ENCODE data around the gene AGAP5.
A peak's percentile ranks its signal among the peaks of the same experiment; 100 is the strongest.
"Not testable (repeated sequence)": the region's sequence is repeated elsewhere in the genome, so short reads cannot be mapped to it uniquely, and the experiment has no call there.

Gene AGAP5

GRCh38 chr10:73697675-73698159, at the start of gene AGAP5:
TSS of gene AGAP5 (minus strand) at chr10:73698109. CDS start at chr10:73697755, 354 bp downstream.
- DNase-seq: not testable (repeated sequence)

DNA sequence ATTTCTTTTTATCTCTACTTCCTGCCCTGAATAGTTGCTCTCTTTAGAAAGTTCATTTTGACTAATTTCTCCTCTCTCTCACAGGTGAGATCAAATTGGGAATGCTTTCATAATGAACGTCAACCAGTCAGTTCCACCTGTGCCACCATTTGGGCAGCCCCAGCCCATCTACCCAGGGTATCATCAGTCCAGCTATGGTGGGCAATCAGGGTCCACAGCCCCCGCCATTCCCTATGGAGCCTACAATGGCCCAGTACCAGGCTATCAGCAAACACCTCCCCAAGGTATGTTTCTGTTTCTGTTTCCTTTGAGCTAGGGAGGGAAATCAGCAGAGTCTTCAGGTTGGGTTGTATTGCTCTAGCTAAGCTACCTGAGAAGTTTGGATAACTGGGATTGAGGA, 48.8 kb upstream of the AGAP5 start:
- no peak for DNase-seq

GRCh38 chr10:73744664-73744975, 46.7 kb upstream of the AGAP5 start:
- DNase-seq: peak; percentile 73

- peak; percentile 96 for DNase-seq
Observed at GRCh38 chr10:73743905-73744663, 46.2 kb upstream of the AGAP5 start, which contains the start of gene SEC24C. TSS of gene SEC24C (plus strand) at chr10:73744372. CDS start at chr10:73746833, 2,461 bp downstream.

GRCh38 chr10:73743327-73743904, 45.5 kb upstream of the AGAP5 start:
- DNase-seq: peak; percentile 16

DNA sequence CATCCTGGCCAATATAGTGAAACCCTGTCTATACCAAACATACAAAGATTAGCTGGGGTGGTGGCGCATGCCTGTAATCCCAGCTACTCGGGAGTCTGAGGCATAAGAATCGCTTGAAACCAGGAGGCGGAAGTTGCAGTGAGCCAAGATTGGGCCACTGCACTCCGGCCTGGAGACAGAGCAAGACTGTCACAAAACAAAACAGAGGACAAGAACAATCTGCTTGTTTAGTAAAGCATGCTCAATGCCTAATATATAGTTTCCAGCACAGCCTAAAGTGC, 44.5 kb upstream of the AGAP5 start:
- DNase-seq: no peak

DNA sequence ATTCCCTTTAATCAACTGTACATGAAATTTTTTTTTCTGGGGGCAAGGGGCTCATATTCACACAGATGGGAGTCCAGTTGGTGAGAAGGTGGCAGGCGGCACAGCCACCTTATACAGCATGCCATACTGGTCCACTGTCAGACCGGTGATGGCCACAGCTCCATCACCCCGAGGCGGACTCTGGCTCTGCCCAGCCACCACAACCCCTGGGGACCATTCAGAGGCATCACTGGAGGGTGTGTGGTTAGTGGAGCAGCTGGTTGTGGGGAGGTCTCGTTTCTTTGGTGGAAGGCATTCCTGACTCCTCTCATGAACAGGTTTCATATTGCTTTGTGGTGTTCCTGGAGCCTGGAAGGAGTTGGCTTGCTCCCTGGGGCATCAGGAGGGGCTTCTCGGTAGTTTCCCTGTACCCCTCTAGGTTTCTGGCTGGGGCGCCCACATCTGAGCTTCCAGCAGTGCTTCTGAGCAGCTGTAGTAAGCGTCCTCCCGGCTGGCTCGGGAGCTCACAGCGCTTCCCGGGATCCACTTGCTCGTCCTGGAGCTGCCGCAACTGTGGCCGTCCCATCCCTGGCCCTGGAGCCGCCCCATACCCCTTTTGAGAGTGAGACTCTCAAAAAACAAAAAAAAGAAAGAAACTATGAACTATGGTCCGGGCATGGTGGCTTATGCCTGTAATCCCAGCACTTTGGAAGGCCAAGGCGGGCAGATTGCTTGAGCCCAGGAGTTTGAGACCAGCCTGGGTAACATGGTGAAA, 42.8 kb upstream of the AGAP5 start:
- DNase-seq: not testable (repeated sequence)

- DNase-seq: no peak
Observed at GRCh38 chr10:73734796-73735305, 36.9 kb upstream of the AGAP5 start.

DNA sequence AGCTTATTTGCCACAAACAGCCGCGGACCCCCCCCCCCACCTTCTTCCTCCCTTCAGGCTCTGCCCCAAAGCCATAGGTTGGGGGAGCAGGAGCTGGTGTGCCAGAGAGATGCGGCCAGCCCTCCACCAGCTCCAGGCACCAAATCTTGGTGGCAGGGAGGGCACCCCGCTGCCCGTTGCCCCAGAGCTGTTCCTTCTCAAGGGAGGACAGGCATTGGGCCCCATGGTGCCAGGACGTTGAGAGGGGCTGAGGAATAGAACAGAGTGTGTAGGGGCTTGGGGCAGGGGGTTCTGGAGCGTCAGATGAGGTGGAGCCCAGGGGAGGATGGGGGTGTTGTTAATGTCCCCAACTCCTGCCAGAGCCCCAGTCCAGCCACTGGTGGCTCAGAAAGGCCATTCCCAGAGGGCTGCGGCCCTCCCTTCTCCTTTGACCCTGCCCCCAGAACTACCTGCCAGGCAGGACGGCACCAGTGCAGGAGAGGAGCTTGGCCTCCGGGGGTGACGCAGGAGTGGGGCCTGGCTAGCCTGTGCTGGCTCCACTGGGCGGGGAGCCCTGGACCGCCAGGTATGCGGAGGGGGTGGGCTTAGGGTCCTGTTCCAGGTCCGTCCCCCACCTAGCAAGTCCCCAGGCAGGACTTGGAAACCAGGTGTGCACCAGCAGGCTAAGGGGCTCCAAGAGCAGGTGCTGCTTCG, 36.3 kb upstream of the AGAP5 start:
- no peak for DNase-seq

DNA sequence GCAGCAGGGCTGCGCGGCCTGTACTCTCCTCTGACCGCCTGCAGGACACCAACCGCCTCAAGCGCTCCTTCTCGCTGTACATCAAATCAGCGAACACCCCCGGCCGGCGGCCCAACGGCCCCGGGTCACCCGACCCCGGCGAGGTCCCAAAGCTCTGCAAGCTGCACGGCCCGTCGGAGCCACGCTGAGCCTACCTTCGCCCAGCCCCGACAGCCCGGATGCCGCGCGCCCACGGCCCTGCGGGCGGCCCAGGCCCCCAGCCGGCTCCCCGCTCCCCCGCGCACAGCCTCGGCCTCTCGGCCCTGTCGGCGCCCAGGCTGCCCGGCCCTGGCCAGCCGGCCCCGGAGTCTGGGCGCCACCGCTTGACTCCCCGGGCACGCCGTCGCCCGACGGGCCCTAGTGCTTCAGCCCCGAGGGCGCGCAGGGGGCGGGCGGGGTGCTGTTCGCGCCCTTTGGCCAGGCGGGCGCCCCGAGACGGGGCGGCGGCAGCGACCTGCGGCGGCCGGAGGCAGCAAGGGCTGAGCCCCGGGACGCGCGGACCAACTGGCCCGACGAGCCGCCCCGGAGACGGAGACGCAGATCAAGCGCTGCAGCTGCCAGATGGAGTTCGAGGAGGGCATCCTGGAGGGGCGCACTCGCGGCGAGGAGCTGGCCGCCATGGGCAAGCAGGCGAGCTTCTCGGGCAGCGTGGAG, 35.2 kb upstream of the AGAP5 start:
- no peak for DNase-seq

GRCh38 chr10:73732426-73732825, 34.5 kb upstream of the AGAP5 start:
- DNase-seq: no peak

- no peak for DNase-seq
Observed at GRCh38 chr10:73731588-73732375, 33.9 kb upstream of the AGAP5 start.

DNA sequence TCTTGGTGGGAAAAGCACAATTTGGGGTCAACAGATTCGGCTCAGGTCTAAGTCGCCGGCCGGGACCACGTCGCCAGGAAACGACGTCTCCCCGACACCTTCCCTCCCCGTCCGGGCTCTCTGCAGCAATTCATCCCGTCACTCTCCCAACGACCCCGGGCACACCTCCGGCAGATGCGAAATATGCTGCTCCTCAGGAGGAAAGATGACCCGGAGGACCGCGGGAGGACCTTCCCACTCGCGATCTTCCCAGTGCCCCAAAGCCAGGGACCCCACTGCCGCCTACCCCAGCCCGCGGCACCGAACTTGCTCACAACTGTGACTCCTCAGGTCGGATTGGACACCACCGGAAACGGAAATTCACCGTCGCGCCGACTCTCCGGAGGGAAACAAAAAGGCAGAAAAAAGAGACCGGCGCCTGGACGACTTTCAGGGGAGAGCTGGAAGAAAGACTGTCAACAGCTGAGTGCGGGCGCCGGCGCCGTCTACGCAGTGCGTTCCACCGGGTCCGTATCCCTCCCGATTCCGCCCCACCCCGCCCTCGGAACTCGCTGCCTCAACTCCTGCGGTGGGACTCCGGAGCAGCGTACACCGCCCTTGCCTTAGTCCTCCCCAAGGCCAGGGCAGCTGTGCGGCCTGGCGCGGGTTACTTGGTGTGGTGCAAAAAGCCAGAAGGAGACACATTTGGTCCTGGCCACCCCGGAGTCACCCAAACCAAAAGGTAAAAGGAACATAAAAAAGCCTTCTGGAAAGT, 32.4 kb upstream of the AGAP5 start:
- peak; percentile 93 for DNase-seq

- peak; percentile 14 for DNase-seq
Observed at GRCh38 chr10:73729781-73730152, 31.9 kb upstream of the AGAP5 start.

DNA sequence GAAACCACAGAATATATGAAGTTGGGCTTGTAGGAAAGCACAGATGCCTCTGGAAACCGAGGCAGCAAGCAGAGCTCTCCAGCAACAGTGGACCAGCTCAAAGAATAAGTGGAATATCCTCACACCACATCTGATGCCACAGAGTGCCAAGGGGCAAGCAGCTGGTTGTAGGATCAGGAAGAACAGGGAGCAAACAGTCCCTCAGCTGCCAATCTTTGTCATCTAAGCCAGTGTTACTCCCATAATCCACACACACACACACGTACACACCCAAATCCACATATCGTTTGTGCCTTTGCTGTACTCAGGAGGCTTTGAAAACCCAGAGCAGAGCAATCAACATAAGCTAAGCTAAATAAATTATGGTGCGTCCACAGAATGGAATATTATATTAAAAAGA, 25.6 kb upstream of the AGAP5 start:
- no peak for DNase-seq

DNA sequence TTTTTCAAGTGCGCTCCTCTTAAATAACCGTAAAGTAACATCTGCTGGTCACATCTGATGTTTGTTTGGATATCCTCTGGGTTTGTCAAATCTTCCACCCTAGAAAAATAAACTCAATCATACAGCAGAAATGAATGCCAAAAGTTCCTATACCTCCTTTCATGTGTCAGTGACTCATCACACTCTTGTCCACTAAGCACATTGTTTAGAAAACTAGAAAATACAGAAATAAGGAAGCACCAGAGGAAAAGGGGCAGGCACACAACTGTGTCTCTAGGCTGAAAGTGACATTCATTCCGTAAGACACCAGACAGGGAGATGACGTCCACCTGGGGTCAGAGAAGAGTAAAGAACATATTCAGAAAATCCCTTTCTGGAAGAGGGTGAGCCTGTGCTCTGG, 22.7 kb upstream of the AGAP5 start:
- DNase-seq: not testable (repeated sequence)

- no peak for DNase-seq
Observed at GRCh38 chr10:73717556-73717955, 19.6 kb upstream of the AGAP5 start.

- DNase-seq: no peak
Observed at GRCh38 chr10:73716251-73716650, 18.3 kb upstream of the AGAP5 start.

- DNase-seq: not testable (repeated sequence)
Observed at GRCh38 chr10:73715179-73716156, 17.6 kb upstream of the AGAP5 start.

DNA sequence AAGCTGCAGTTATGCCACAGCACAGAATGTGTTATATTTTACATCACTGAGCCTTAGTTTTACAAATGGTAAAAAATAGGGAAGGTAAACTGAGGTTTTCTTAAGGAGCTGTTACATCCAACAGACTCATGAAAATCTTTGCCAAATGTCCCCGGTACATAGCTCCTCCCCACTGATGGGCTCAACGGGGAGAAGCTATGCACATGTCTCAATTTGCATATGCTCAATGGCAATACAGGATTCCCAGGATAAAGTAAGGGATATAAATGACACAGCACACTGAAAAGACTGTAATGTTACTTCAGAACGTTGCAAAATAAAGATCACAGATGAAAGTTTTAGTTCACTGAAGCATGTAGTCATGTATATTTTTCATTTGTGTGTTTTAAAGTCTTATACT, 16.6 kb upstream of the AGAP5 start:
- DNase-seq: not testable (repeated sequence)
